Loucy (cell line): ENCODE data around the gene TXNRD1.

Experiments used
- H2AFZ ChIP-seq: fragments of 200-600 bp; sonication (generic); 2 replicates; pipeline ENCODE4 v1.6.0; 2016; ENCODE audit warnings: antibody characterized with exemption, mild to moderate bottlenecking, low read length, moderate library complexity
- H3F3A ChIP-seq: fragments of 200-600 bp; 2 replicates; pipeline ENCODE4 v1.6.0; 2016; ENCODE audit warnings: antibody characterized with exemption, low read depth, mild to moderate bottlenecking
- H3K27me3 ChIP-seq: fragments of 200-600 bp; sonication (generic); 2 replicates; pipeline ENCODE4 v1.6.1; 2014; ENCODE audit warnings: low read length, mild to moderate bottlenecking; ENCODE audit not compliant: insufficient read depth, poor library complexity, severe bottlenecking
- H3K36me3 ChIP-seq: fragments of 200-600 bp; sonication (generic); 2 replicates; pipeline ENCODE4 v1.6.1; 2016; ENCODE audit warnings: low read length; ENCODE audit not compliant: insufficient read depth
- H3K4me1 ChIP-seq: fragments of 200-600 bp; sonication (generic); 2 replicates; pipeline ENCODE4 v1.5.1; 2014; ENCODE audit warnings: low read length, mild to moderate bottlenecking; ENCODE audit not compliant: insufficient read depth, poor library complexity, severe bottlenecking
- H3K4me2 ChIP-seq: fragments of 200-600 bp; sonication (generic); 2 replicates; pipeline ENCODE4 v1.6.0; 2014; ENCODE audit warnings: antibody characterized with exemption, low read length, low read depth, mild to moderate bottlenecking; ENCODE audit not compliant: poor library complexity, severe bottlenecking
- H3K4me3 ChIP-seq: fragments of 200-600 bp; sonication (generic); 2 replicates; pipeline ENCODE4 v1.5.1; 2014; ENCODE audit warnings: low read length, mild to moderate bottlenecking, mixed read lengths; ENCODE audit not compliant: poor library complexity, severe bottlenecking
- H3K79me2 ChIP-seq: fragments of 200-600 bp; sonication (generic); 2 replicates; pipeline ENCODE4 v1.6.1; 2014; ENCODE audit warnings: low read length; ENCODE audit not compliant: insufficient read depth
- H3K9ac ChIP-seq: fragments of 200-600 bp; sonication (generic); 2 replicates; pipeline ENCODE4 v1.6.0; 2014; ENCODE audit warnings: mild to moderate bottlenecking, low read depth, low read length, moderate library complexity; ENCODE audit not compliant: poor library complexity, severe bottlenecking
- H3K9me2 ChIP-seq: fragments of 200-600 bp; sonication (generic); replicated peaks from 2 replicates; pipeline ENCODE4 v1.6.1; 2016; ENCODE audit warnings: low read depth, low read length, mixed read lengths
- H3K9me3 ChIP-seq: fragments of 200-600 bp; sonication (generic); 2 replicates; pipeline ENCODE4 v1.6.1; 2014; ENCODE audit warnings: mild to moderate bottlenecking, antibody characterized with exemption, low read length, low read depth; ENCODE audit not compliant: insufficient read depth
- H4K20me1 ChIP-seq: fragments of 200-600 bp; sonication (generic); 2 replicates; pipeline ENCODE4 v1.6.0; 2014; ENCODE audit warnings: antibody characterized with exemption, low read length, mild to moderate bottlenecking; ENCODE audit not compliant: insufficient read depth, poor library complexity, severe bottlenecking
- EZH2phosphoT487 ChIP-seq: fragments of 200-600 bp; IDR thresholded peaks from 2 replicates; pipeline ENCODE4 v1.6.1; 2018; ENCODE audit warnings: antibody characterized with exemption, mild to moderate bottlenecking, moderate library complexity, borderline replicate concordance
- TF ChIP-seq, protein P1 (sequence below): fragments of 200-600 bp; sonication (generic); conservative IDR thresholded peaks from 2 replicates; pipeline ENCODE4 v1.5.1; 2014; ENCODE audit warnings: mild to moderate bottlenecking, antibody characterized with exemption, low read length

TXNRD1 gene

DNA sequence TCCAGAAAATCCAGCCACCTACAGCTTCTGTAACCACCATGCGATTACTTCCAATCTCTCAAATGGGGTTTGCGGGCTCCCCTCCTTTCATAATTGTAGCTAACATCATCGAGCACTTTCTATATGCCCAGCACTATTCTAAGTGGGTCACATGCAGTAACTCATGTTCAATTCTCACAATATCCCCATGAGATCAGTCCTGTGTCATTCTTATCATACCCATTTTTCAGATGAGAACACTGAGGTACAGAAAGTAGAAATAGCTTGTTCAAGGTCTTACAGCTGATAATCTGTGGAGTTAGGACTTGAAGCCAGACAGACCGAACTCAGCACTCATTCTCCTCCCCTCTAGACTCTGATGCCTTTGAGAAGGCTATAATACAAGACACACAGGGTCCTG lies 162.8 kb downstream of the TXNRD1 start:
- Histone ChIP-seq H2AFZ (no peak overlapping the region), H3K27me3 (no peaks in the 10 kb centered on the region), H3K9me2 (no peaks in the 10 kb centered on the region), H3K4me2 (no peak overlapping the region), H3K36me3 (no peaks in the 10 kb centered on the region), H3K4me3 (no peak overlapping the region), H3F3A (no peaks in the 10 kb centered on the region), H3K9me3 (no peaks in the 10 kb centered on the region; the same call in 1 of the 2 replicates), H3K9ac (no peak overlapping the region), H4K20me1 (peaks cover 5% of the 10 kb centered on the region), H3K79me2 (peaks cover 5% of the 10 kb centered on the region; the same call in 1 of the 2 replicates), H3K4me1 (peaks cover 7% of the 10 kb centered on the region)
- TF ChIP-seq, protein P1, sequence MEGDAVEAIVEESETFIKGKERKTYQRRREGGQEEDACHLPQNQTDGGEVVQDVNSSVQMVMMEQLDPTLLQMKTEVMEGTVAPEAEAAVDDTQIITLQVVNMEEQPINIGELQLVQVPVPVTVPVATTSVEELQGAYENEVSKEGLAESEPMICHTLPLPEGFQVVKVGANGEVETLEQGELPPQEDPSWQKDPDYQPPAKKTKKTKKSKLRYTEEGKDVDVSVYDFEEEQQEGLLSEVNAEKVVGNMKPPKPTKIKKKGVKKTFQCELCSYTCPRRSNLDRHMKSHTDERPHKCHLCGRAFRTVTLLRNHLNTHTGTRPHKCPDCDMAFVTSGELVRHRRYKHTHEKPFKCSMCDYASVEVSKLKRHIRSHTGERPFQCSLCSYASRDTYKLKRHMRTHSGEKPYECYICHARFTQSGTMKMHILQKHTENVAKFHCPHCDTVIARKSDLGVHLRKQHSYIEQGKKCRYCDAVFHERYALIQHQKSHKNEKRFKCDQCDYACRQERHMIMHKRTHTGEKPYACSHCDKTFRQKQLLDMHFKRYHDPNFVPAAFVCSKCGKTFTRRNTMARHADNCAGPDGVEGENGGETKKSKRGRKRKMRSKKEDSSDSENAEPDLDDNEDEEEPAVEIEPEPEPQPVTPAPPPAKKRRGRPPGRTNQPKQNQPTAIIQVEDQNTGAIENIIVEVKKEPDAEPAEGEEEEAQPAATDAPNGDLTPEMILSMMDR = no peak
- no peak for TF ChIP-seq EZH2phosphoT487

DNA sequence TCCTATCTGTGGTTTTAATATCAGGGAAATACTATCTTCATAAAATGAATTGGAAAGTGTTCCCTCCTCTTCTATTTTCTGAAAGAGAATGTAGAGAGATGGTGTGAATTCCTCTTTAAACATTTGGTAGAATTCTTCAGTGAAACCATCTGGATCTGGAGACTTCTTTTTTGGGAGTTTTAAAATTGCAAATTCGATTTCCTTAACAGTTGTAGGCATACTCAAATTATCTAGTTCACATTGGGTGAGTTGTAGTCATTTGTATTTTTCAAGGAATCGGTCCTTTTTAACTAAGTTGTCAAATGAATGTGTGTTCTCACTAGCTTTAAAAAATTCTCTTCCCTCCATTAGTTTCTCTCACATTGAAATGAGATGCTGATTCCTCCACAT lies 165.8 kb downstream of the TXNRD1 start:
- Histone ChIP-seq H3K79me2 (peaks cover 5% of the 10 kb centered on the region; the same call in 1 of the 2 replicates), H3K9ac (no peak overlapping the region), H3K36me3 (no peaks in the 10 kb centered on the region), H3K4me2 (peak overlapping the region; percentile 21), H3F3A (no peaks in the 10 kb centered on the region), H3K4me1 (peaks cover 7% of the 10 kb centered on the region), H3K9me3 (no peaks in the 10 kb centered on the region), H4K20me1 (peaks cover 5% of the 10 kb centered on the region), H2AFZ (no peak overlapping the region), H3K9me2 (no peaks in the 10 kb centered on the region), H3K27me3 (no peaks in the 10 kb centered on the region), H3K4me3 (no peak overlapping the region)
- TF ChIP-seq, protein P1 = no peak
- no peak for TF ChIP-seq EZH2phosphoT487

DNA sequence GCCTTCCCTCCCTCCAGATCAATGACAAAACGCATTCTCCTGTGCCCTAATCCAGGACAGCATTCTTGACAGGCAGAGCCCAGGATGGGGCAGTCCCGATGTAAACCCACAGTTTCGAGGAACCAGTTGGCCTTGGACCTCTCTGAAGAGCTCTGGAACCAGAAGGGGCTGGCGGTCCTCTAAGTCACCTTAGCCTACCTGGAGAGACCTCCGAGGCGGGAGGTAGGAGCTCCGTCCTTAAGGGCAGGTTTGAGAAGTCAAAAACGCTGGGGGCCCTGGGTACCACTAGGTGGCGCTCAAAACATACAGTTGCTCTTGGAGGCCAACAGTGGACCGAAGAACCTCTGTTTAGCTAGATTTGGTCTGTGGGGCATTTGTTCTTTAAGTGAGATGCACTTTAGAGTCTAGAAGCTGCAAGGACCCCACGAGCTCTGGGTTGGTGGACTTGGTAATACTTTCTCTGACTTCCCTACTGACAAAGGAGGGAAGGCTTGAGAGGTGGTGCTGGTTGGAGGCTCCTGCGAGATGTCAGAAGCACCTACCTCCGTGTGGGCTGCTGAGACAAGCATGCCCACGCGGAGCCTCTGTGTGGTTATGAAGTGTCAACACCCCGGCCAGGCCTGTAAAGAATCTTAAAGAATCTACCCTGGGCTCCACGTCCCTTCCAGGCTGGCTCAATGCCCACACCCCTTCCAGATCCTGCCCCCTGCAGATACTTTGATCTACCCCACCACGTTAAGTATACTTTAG lies 166.3 kb downstream of the TXNRD1 start:
- H3K4me3 ChIP-seq = no peak overlapping the region
- no peak for TF ChIP-seq EZH2phosphoT487
- TF ChIP-seq, protein P1 = peak; percentile 98
- no peaks in the 10 kb centered on the region for H3K9me3 ChIP-seq
- peaks cover 5% of the 10 kb centered on the region for H4K20me1 ChIP-seq
- no peaks in the 10 kb centered on the region for H3K36me3 ChIP-seq
- H2AFZ ChIP-seq = no peak overlapping the region
- H3K4me1 ChIP-seq = peaks cover 7% of the 10 kb centered on the region
- H3K79me2 ChIP-seq = peaks cover 5% of the 10 kb centered on the region; the same call in 1 of the 2 replicates
- H3K9ac ChIP-seq = no peak overlapping the region
- peak overlapping the region; percentile 21 for H3K4me2 ChIP-seq
- no peaks in the 10 kb centered on the region for H3F3A ChIP-seq
- no peaks in the 10 kb centered on the region for H3K27me3 ChIP-seq
- no peaks in the 10 kb centered on the region for H3K9me2 ChIP-seq
